Activated CD4-positive, alpha-beta T cell treated with anti-CD3 and anti-CD28 coated beads for 1 hour (primary cell): ENCODE data around the gene ZNRF2.
"Not testable (repeated sequence)": the region's sequence is repeated elsewhere in the genome, so short reads cannot be mapped to it uniquely, and the experiment has no call there.

Experiments used
- DNase-seq: peaks from one replicate; pipeline ENCODE4 v3.0.0-alpha.2; 2020

The ZNRF2 gene

DNA sequence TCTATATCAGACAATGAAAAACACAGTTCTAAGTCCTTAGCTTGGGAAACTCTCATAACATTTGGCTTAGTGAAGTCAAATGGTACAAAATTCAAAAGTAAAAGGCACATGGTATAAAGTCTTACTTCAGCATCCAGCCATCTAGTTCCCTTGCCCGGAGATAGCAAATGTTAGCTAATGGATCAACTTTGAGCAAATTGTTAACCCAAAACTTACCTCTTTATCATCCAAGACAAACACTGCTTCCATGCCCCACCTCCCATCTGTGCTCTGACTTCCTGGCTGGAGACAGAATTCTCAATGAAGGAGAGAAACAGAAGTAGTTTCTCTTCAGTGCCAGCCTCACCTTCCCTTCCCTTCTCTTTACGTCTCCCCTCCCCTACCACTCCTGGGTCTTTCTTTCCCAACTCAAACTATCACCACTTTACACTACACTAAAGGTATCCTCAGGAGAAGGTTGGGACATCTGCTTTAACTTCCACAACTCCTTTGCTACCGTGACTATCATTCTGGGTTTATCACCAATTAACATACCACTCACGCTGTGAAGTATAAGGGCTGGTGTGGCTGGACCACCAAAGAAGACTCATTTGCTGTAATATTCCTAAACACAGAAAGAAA, 21.2 kb upstream of the ZNRF2 start:
- DNase-seq, result no peak

GRCh38 chr7:30264052-30264451, 20.3 kb upstream of the ZNRF2 start:
- DNase-seq, result no peak

GRCh38 chr7:30265189-30265588, 19.2 kb upstream of the ZNRF2 start:
- DNase-seq, result not testable (repeated sequence)

DNA sequence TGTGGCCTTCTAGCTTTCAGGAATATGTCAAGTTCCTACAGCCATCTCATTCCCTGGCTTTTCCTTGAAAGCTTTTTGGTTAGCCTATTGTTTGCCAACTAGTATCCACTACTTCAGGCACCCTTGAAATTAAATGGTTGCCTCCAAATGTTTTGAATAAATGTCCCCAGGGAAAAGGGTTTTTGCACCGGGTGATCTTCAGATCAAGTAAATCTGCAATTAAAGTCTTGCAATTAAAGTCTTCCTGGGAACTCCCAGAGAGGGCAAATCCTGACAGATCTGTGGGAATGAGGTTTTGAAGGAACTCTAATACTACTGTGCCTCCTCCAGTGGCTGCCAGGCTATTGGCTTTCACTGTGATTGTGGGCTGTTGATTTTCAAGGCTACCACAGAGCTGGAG, 17.7 kb upstream of the ZNRF2 start:
- DNase-seq, result no peak

DNA sequence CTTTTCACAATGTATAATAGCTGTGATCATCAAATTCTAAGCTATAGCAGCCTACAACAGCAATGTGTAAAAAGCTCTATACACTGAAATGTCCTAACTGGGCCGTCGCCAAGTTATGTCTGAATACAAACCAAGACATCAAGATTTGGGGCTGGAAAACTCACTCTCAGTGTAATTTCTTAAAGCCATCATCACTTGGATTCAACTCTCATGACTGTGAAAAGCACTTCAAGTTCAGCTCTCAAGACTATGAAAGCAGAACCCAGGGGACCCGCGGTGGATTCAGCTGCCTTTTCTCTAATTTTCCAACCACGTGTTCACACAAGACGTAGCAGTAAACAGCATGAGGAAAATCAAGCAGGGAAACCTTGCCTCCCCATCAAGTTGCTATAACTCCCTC, 15.8 kb upstream of the ZNRF2 start:
- DNase-seq, result no peak

DNA sequence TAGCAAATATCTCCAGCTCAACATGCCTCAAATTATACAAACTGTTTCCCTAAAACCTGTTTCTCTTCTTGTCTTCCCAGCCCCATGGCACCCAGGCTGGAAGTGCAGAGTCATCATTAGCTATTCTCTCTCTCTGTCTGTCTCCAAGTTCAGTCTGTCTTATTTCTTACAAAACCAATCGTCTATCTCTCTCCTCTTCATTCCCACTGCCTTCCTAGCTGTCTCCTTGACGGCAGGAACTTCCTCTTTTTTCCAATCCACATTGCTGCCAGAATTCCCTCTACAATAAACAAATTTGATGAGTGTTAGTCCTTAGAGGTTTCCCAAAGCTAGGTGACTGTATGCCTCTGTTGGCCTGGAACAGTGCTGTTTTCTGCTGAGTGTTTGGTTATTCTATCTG, 14.9 kb upstream of the ZNRF2 start:
- DNase-seq, result no peak

GRCh38 chr7:30270921-30271320, 13.5 kb upstream of the ZNRF2 start:
- no peak for DNase-seq

DNA sequence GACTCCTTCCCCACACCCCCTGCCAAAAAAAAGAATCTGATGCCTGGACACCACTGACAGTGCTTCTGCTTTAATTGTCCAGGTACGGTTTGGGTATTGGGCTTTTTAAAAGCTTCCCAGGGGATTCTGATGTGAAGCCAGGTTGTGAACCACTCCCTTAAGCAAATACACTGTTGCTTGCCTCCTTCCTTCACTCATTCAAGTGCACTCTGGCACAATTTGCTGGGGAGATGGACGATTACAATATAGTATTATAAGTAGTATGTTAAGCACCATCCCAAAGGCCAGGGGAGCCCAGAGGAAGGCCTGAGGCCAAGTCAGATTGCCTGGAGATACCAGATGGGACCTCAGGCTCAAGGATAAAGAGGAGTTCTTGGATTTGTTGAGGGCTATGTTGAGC, 12.3 kb upstream of the ZNRF2 start:
- no peak for DNase-seq

DNA sequence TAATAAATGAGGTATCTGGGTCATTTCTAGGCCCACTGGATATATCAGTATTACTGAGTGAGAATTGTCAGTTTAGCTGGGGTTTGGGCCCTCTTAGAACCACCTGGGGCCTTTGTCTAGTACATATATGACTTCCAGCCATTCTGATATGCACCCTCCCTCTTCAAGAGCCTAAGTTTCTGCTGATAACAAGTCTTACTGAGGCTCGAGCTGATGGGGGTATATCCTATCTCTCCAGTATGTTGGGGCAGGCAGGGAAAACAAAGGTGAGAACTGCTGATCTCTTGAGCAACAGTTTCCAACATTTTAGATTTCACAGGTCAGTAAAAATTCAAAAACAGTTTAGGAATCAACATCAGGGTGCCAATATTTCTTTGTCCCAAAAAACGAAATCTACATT, 10.8 kb upstream of the ZNRF2 start:
- DNase-seq, result no peak

DNA sequence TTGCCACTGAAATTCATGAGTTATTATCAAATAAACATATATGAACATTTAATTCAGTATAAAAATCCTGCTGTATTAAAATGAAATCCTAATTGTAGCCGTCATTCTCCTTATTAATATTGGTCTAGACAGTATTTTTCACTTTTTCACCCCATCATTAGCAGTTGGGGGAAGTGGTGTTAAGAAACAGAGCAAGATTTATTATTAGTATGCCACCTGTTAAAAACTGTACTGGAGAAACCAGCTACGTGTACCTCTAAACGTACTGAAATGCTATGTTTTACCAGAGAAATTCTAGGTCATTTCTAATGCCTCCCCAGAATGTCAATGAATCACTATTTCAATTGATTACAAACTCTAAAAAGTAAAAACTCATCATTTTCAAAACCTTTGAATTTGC, 9.8 kb upstream of the ZNRF2 start:
- DNase-seq, result no peak

GRCh38 chr7:30276203-30276900, 8.0 kb upstream of the ZNRF2 start:
- DNase-seq, result peak; percentile 30

DNA sequence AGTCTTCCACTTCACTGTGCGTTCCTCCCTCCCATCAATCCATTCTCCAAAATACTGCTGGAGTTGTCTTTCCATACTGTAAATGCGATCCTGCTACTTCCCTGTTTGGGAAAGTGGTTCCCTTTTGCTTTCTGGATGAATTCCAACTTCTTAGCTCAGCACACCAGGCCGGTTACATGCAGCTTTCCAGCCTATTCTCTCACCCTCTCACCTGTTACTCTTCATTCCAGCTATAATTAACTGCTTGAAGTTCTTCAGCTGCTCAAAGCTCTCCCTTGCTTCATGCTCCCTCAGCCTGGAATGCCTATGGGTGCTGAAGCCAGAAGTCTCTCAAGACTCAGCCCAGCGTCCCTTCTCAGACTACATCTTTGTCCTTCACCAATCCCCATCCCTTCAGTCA, 6.0 kb upstream of the ZNRF2 start:
- DNase-seq, result no peak

- DNase-seq, result no peak
These were observed 5.3 kb upstream of the ZNRF2 start for GRCh38 chr7:30278849-30279652.

DNA sequence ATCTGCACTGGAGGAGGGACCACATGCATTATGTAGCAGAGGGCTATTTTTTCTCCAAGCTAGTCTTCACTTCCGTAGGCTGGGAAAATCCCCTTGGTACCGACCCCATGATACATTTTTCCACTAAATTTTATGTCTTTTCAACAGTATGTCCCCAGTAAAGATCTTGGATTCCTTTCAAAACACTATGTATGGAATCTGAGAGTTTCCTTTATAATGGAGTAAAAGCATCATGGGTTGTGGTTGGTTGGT, 4.8 kb upstream of the ZNRF2 start:
- DNase-seq, result no peak

GRCh38 chr7:30280631-30281030, 3.8 kb upstream of the ZNRF2 start:
- DNase-seq, result no peak

- no peak for DNase-seq
These were observed 3.1 kb upstream of the ZNRF2 start for GRCh38 chr7:30281263-30281662.

GRCh38 chr7:30281791-30282190, 2.6 kb upstream of the ZNRF2 start:
- DNase-seq, result no peak

DNA sequence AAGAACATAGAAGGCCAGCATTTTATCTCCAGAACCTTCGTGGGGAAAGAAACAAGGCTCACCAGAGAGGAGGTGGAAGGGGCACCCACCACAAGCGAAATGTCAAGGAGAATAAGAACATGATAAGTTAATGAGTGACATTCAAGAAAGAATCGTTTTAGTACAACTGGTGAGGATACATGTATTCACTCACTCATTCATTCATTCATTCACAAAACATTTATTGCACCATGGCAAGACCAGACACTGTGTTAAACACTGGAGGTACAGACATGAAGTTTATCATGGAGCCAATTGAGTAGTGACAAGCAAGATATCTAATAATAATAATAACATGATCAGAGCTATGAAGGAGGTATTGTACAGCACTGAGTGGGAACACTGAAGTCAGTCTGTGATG, 1.7 kb upstream of the ZNRF2 start:
- no peak for DNase-seq

DNA sequence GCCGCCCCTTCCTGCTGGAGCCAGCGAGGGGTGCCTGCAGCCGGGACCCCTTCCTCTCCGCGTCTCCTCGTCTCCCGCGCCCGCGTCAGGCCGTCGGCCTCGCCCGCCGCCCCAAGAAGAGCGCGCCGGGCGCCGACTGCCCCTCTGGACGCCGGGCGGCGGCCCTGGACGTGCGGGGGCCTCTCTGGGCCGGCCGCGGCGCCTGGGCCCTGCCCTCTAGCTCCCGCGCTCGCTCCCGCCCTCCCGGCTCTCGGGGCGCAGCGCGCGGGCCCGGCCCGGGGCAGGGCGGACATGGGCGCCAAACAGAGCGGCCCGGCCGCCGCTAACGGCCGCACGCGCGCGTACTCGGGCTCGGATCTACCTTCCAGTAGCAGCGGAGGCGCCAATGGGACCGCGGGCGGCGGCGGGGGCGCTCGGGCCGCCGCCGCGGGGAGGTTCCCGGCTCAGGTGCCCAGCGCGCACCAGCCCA, 704 bp downstream of the ZNRF2 start:
- DNase-seq, result peak; percentile 14

DNA sequence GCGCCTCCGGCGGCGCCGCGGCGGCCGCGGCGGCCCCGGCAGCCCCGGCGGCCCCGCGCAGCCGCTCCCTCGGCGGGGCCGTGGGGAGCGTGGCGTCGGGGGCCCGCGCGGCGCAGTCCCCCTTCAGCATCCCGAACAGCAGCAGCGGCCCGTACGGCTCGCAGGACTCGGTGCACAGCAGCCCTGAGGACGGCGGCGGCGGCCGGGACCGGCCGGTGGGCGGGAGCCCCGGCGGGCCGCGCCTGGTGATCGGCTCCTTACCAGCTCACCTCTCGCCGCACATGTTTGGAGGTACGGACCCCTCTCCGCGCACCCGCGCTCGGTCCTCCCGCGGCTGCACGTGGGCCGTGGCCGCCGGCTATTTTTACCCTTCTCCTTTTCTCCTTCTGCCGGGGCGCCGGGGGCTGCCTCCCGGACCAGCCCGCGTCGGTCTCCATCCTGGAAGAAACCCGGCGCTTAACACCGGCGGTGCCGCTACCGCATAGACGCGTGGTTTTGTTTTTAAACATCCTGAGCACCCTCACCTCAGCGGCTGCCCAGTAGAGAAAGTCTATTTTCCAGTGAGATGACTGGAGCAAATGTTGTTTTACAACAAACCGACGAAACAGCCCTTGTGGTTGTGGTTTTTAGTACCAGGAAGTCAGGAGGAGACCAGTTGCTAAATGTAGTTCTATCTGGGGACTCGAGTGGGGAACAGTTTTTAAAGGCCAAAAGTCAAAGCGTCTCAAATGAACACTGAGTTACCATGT, 1.3 kb downstream of the ZNRF2 start:
- DNase-seq, result peak; percentile 18

DNA sequence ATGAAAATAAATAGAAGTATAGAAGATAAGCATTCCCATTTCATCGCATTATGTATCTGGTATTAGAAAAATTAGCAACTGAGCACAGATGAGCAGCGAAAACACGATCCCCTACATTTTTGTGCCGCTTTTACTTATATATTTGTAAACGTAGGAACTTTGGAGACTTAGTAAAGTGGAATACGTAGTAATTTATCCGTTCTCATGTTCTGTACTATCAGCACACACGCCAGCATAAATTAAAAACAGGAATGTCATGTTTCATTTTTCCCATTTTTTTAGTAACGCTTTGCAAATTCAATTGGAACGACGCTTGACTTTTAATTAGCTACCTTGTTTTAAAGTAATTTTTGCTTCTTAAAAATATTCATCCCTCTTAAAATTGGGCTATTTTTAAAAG, 2.4 kb downstream of the ZNRF2 start:
- no peak for DNase-seq

GRCh38 chr7:30287625-30288024, 3.2 kb downstream of the ZNRF2 start:
- not testable (repeated sequence) for DNase-seq

GRCh38 chr7:30289634-30290033, 5.2 kb downstream of the ZNRF2 start:
- not testable (repeated sequence) for DNase-seq

- not testable (repeated sequence) for DNase-seq
These were observed 5.9 kb downstream of the ZNRF2 start for GRCh38 chr7:30290317-30290716.
